Globus pallidus (tissue), 1 donor: ENCODE results near the gene DNAJC10.

Experiments
- DNase-seq: peaks from one replicate; pipeline ENCODE4 v3.0.0-alpha.2; 2015; ENCODE audit warnings: low spot score

DNAJC10 gene

GRCh38 chr2:182784777-182785176 is 68.7 kb downstream of the DNAJC10 start:
- DNase-seq = peak; percentile 24

GRCh38 chr2:182792441-182792840 is 76.4 kb downstream of the DNAJC10 start:
- no peak for DNase-seq

- DNase-seq = no peak
These were observed 82.7 kb downstream of the DNAJC10 start for GRCh38 chr2:182798736-182799135.

GRCh38 chr2:182804128-182804527 is 88.1 kb downstream of the DNAJC10 start:
- DNase-seq = no peak

GRCh38 chr2:182807319-182807718 is 91.3 kb downstream of the DNAJC10 start:
- no peak for DNase-seq

- no peak for DNase-seq
These were observed 94.0 kb downstream of the DNAJC10 start for GRCh38 chr2:182810087-182810486.

GRCh38 chr2:182814380-182814779 is 98.3 kb downstream of the DNAJC10 start:
- no peak for DNase-seq

- no peak for DNase-seq
These were observed 98.7 kb downstream of the DNAJC10 start for GRCh38 chr2:182814804-182815203.

- DNase-seq = no peak
These were observed 100.8 kb downstream of the DNAJC10 start for GRCh38 chr2:182816866-182817265.

- DNase-seq = no peak
These were observed 101.5 kb downstream of the DNAJC10 start for GRCh38 chr2:182817558-182817957.

GRCh38 chr2:182818501-182818900 is 102.4 kb downstream of the DNAJC10 start:
- DNase-seq = no peak

GRCh38 chr2:182818925-182819324 is 102.9 kb downstream of the DNAJC10 start:
- DNase-seq = no peak

- no peak for DNase-seq
These were observed 103.4 kb downstream of the DNAJC10 start for GRCh38 chr2:182819412-182819811.

GRCh38 chr2:182821182-182821581 is 105.1 kb downstream of the DNAJC10 start:
- DNase-seq = no peak

- DNase-seq = no peak
These were observed 106.7 kb downstream of the DNAJC10 start for GRCh38 chr2:182822733-182823132.

- no peak for DNase-seq
These were observed 108.2 kb downstream of the DNAJC10 start for GRCh38 chr2:182824056-182824766.

- DNase-seq = no peak
These were observed 108.7 kb downstream of the DNAJC10 start for GRCh38 chr2:182824767-182825158.

- DNase-seq = no peak
These were observed 110.0 kb downstream of the DNAJC10 start for GRCh38 chr2:182826064-182826463.

GRCh38 chr2:182826496-182826895 is 110.4 kb downstream of the DNAJC10 start:
- DNase-seq = no peak

- no peak for DNase-seq
These were observed 111.3 kb downstream of the DNAJC10 start for GRCh38 chr2:182827182-182827879.

- no peak for DNase-seq
These were observed 115.0 kb downstream of the DNAJC10 start for GRCh38 chr2:182831101-182831500.

- no peak for DNase-seq
These were observed 115.9 kb downstream of the DNAJC10 start for GRCh38 chr2:182831921-182832320.

GRCh38 chr2:182833084-182833854 is 117.2 kb downstream of the DNAJC10 start:
- no peak for DNase-seq
